GM12872 (cell line): Measurements from ENCODE around the gene PHYH.

Source experiments
- TF ChIP-seq, protein P1 (sequence below): IDR thresholded peaks from 3 replicates; pipeline ENCODE4 v1.5.1; 2011; ENCODE audit warnings: low read depth, mild to moderate bottlenecking, low read length, moderate library complexity; ENCODE audit not compliant: insufficient read depth

The PHYH gene

DNA sequence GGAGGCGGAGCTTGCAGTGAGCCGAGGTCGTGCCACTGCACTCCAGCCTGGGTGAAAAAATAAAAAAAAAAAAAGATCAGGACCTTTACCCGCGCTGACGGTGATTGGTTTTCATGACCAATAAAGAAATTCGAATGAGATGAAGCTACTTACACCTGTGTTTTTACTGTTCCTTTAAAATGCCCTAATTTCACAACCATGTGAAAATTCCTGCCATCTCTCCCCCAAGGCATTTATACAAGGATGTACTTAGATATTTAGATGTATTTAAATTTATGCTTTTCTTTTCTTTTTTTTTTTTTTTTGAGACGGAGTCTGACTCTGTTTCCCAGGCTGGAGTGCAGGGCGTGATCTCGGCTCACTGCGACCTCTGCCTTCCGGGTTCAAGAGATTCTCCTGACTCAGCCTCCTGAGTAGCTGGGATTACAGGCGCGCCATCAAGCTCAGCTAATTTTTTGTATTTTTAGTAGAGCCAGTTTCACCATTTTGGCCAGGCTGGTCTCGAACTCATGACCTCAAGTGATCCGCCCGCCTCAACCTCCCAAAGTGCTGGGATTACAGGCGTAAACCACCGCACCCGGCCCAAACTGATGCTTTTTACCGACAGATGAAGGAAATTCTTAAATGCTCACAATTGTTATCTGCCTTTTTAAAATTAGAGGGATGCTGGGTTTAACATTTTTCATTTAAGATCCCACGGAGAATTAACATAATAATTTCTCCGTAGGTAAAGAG, 3.1 kb upstream of the PHYH start:
- TF ChIP-seq, protein P1, sequence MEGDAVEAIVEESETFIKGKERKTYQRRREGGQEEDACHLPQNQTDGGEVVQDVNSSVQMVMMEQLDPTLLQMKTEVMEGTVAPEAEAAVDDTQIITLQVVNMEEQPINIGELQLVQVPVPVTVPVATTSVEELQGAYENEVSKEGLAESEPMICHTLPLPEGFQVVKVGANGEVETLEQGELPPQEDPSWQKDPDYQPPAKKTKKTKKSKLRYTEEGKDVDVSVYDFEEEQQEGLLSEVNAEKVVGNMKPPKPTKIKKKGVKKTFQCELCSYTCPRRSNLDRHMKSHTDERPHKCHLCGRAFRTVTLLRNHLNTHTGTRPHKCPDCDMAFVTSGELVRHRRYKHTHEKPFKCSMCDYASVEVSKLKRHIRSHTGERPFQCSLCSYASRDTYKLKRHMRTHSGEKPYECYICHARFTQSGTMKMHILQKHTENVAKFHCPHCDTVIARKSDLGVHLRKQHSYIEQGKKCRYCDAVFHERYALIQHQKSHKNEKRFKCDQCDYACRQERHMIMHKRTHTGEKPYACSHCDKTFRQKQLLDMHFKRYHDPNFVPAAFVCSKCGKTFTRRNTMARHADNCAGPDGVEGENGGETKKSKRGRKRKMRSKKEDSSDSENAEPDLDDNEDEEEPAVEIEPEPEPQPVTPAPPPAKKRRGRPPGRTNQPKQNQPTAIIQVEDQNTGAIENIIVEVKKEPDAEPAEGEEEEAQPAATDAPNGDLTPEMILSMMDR, result no peak

DNA sequence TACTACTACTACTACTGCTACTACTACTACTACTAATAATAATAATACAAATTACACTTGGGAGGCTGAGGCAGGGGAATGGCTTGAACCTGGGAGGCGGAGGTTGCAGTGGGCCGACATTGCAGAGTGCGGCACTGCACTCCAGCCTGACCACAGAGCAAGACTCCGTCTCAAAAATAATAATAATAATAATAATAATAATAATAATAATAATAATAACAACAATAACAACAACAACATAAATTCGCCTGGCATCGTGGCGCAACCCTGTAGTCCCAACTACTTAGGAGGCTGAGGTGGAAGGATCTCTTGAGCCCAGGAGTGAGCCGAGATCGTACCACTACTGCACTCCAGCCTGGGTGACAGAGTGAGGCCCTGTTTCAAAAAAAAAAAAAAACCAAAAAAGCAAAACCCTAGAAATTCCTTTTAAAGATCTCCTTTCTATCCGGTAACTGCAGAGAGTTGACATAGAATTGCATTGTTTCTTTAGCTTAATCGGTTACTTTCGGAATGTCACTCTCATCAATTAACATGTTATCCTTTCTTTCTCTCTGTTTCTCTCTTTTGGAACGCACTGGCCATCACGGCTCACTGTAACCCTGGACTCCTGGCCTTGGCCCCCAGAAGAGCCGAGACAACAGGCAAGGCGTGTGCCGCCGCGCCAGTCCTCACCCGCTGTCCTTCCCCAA, 972 bp downstream of the PHYH start:
- TF ChIP-seq, protein P1, result no peak

DNA sequence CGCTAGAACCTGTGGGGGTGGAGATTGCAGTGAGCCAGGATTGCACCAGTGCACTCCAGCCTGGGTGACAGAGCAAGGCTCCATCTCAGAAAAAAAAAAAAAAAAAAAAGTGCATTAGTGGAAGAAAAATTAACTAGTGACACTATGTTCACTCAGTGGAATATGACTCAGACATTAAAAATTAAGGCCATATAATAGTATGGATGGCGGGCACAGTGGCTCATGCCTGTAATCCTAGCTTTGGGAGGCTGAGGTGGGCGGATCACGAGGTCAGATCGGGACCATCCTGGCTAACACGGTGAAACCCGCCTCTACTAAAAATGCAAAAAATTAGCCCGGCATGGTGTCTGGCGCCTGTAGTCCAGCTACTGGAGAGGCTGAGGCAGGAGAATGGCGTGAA, 3.4 kb downstream of the PHYH start:
- TF ChIP-seq, protein P1, result no peak

DNA sequence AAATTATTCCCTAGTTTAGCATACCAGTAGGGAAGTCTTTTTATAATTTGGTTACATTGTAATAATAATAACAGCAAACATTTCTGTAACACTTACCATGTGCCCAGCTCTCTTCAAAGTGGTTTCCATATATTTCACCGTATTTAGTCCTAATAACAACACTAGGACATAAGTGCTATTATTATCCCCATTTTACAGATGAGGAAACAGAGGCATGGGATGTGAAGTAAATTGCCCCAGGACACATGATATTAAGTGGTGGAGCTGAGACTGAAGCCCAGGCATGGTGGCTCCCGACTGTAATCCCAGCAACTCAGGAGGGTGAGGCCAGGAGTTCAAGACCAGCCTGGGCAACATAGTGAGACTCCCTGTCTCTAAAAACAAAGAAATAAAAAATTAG, 5.1 kb downstream of the PHYH start:
- TF ChIP-seq, protein P1, result no peak

DNA sequence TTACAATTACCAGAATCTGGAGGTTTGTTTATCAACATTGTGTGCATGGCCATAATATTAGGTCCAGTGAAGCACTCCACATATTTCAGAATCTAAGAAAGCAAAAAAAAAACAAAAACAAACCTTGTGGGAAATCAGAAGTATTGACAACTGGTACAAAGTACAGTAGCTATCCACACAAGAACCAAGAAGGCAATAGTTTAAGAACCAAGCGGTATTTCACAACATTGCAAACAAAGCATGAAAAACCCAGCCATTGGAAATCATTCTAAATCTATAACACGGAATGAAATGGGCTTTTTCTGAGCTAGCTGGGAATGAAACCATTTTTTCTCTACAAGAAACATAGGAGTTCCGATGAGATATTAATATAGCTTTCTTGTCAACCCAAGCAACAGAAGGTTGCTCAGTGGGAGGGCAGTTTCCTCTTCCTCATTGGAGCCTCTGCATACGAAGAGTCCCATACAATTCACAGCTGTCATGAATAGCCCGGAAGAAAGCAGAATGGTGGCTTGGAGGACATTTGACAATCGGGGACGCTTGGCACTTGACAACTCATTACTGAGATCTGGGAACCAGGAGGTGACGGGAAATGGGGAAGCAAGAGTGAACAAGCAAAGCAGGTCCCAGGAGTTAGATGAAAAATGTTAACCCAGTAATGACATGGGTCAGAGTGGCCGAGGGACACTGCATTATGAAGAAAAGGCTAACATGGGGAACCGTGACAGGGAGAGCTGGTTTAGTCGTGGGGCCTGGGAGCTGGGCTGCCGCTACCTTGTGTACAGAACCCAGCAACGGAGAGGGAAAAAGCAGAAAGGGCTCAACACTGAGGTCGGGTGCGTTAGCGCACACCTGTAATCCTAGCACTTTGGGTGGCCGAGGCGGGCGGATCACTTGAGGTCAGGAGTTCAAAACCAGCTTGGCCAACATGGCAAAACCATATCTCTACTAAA, 7.8 kb downstream of the PHYH start:
- TF ChIP-seq, protein P1, result no peak

DNA sequence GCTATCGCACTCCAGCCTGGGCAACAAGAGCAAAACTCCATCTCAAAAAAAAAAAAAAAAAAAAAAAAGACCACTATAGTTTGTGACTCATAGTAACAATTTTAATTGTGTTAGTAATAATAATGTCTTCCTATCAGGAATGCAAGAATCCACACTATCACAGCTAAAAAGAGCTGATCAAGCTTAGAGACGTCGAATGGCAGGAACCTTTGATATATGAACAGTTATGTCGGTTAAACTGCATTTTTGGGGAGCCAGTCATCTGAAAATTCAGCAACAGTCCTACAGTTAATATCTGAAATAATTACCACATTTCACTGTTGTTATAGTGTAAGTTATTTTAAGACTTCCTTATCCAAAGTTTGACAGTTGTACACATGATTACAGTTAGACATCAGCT, 8.8 kb downstream of the PHYH start:
- TF ChIP-seq, protein P1, result no peak

DNA sequence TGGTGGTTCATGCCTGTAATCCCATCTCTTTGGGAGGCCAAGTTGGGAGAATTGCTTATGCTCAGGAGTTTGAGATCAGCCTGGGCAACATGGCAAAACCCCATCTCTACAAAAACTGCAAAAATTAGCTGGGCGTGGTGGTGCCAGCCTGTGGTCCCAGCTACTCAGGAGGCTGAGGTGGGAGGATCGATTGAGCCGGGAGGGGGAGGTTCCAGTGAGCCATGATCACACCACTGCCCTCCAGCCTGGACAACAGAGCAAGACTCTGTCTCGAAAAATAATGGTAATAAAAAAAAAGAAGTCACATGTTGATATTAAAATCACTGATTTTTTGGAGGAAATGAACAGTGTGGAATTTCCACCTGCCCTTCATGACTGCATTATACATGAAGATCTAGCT, 15.8 kb downstream of the PHYH start:
- TF ChIP-seq, protein P1, result no peak
